Vagina (tissue), 2 donors: ENCODE results near the gene NUP210.

Experiments
- POLR2AphosphoS5 ChIP-seq, 2 donors: sonication (generic); formaldehyde crosslinking; IDR thresholded peaks; one replicate each; pipeline ENCODE4 v1.9.0; 2017; ENCODE audit warnings: antibody characterized with exemption in 2 of 2, mild to moderate bottlenecking in 2 of 2, low read depth in 1 of 2; ENCODE audit not compliant: insufficient read depth in 1 of 2
- TF ChIP-seq, protein P1 (sequence below), 3 experiments: fragments of 450-650 bp in 2 of 3; fragments of 200-600 bp in 1 of 3; sonication (generic) in 1 of 3; IDR thresholded peaks; one replicate each; pipeline ENCODE4 v1.5.1; 2017 to 2019; ENCODE audit warnings: antibody characterized with exemption in 3 of 3, mild to moderate bottlenecking in 2 of 3, moderate library complexity in 2 of 3

DNA sequence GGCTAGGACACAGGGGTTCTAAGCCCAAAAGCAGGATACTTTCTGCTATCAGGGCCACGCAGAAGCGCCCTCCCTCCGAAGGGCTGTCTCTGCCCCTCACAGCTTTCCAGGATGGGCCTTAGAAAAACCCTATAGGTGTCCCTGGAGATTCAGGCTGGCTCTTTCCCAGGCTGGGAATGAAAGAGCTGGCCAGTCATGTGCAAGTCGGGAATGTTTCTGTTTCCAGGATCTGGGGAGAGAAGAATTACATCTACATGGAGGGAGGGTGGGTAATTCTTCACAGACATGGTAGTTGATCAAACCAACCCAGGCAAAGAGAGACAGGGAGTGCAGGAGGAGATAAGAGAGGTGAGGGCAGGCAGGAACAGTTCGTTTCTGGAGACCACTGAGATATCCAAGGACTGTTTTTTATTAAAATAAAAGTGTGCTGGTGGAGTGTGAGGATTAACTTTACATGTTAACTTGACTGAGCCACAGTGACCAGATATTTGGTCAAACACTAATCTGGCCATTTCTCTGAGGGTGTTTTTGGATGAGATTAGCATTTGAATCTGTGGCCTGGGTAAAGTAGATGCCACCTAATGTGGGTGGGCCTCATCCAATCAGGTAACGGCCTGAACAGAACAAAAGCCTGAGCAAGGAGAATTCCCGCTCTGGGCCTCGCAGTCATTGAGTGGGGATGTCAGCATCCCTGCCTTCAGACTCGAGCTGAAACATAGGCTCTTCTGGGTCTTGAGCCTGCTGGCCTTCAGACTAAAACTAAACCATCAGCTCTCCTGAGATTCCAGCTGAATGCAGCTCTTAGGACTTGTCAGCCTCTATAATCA is 15.3 kb downstream of the NUP210 start:
- TF ChIP-seq POLR2AphosphoS5 (IDR thresholded peaks at IDR 0.05; ENCODE audit: insufficient read depth in 1 of 2, low read depth in 1 of 2): no peak
- TF ChIP-seq, protein P1, sequence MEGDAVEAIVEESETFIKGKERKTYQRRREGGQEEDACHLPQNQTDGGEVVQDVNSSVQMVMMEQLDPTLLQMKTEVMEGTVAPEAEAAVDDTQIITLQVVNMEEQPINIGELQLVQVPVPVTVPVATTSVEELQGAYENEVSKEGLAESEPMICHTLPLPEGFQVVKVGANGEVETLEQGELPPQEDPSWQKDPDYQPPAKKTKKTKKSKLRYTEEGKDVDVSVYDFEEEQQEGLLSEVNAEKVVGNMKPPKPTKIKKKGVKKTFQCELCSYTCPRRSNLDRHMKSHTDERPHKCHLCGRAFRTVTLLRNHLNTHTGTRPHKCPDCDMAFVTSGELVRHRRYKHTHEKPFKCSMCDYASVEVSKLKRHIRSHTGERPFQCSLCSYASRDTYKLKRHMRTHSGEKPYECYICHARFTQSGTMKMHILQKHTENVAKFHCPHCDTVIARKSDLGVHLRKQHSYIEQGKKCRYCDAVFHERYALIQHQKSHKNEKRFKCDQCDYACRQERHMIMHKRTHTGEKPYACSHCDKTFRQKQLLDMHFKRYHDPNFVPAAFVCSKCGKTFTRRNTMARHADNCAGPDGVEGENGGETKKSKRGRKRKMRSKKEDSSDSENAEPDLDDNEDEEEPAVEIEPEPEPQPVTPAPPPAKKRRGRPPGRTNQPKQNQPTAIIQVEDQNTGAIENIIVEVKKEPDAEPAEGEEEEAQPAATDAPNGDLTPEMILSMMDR (IDR thresholded peaks at IDR 0.05): no peak
